CD4-positive, alpha-beta T cell treated with Interleukin-15 for 1 hour (primary cell): ENCODE measurements around the gene TXN.
"Not testable (repeated sequence)": the region's sequence is repeated elsewhere in the genome, so short reads cannot be mapped to it uniquely, and the experiment has no call there.

Experiments
- DNase-seq: peaks from one replicate; pipeline ENCODE4 v3.0.0-alpha.2; 2020

TXN gene

GRCh38 chr9:110255463-110256379 lies 586 bp downstream of the TXN start:
- peak; percentile 22 for DNase-seq

- DNase-seq, result no peak
Observed at GRCh38 chr9:110255034-110255462, 1.3 kb downstream of the TXN start.

GRCh38 chr9:110254500-110254899 lies 1.8 kb downstream of the TXN start:
- DNase-seq, result no peak

GRCh38 chr9:110252509-110253139 lies 3.7 kb downstream of the TXN start:
- no peak for DNase-seq

- not testable (repeated sequence) for DNase-seq
Observed at GRCh38 chr9:110251770-110252169, 4.5 kb downstream of the TXN start.

- DNase-seq, result no peak
Observed at GRCh38 chr9:110251212-110251611, 5.1 kb downstream of the TXN start.

GRCh38 chr9:110249603-110250002 lies 6.7 kb downstream of the TXN start:
- DNase-seq, result no peak

GRCh38 chr9:110248361-110248760 lies 7.9 kb downstream of the TXN start:
- no peak for DNase-seq

- DNase-seq, result no peak
Observed at GRCh38 chr9:110246214-110246613, 10.1 kb downstream of the TXN start.

GRCh38 chr9:110244616-110245015 lies 11.7 kb downstream of the TXN start:
- no peak for DNase-seq

- no peak for DNase-seq
Observed at GRCh38 chr9:110241858-110242321, 14.4 kb downstream of the TXN start.

GRCh38 chr9:110241260-110241857 lies 14.9 kb downstream of the TXN start:
- DNase-seq, result no peak

- no peak for DNase-seq
Observed at GRCh38 chr9:110240198-110240597, 16.1 kb downstream of the TXN start.

- DNase-seq, result no peak
Observed at GRCh38 chr9:110228321-110228720, 28.0 kb downstream of the TXN start.

- DNase-seq, result no peak
Observed at GRCh38 chr9:110224583-110224982, 31.7 kb downstream of the TXN start.

GRCh38 chr9:110220809-110221208 lies 35.5 kb downstream of the TXN start:
- DNase-seq, result no peak

- no peak for DNase-seq
Observed at GRCh38 chr9:110217656-110218099, 38.6 kb downstream of the TXN start.

- DNase-seq, result no peak
Observed at GRCh38 chr9:110214586-110215355, 41.5 kb downstream of the TXN start.

- no peak for DNase-seq
Observed at GRCh38 chr9:110214090-110214489, 42.2 kb downstream of the TXN start.

- DNase-seq, result no peak
Observed at GRCh38 chr9:110213413-110214044, 42.8 kb downstream of the TXN start.

GRCh38 chr9:110208031-110208430 lies 48.3 kb downstream of the TXN start, which contains the start of gene C9orf152:
Gene C9orf152, minus strand, starts transcription at chr9:110208159. Its CDS starts 580 bp downstream, at chr9:110207579.
- no peak for DNase-seq

- no peak for DNase-seq
Observed at GRCh38 chr9:110207071-110207641, 49.2 kb downstream of the TXN start.
